ENCODE measurements around the gene TWIST2.

The TWIST2 gene

GRCh38 chr2:238845583-238846377 is 2.1 kb upstream of the TWIST2 start:
- ATAC-seq (replicated peaks) (no peak), DNase-seq (no peak)
- no peak overlapping the region for H3K27ac Mint-ChIP-seq
- peaks cover 40 to 45% of the 10 kb centered on the region in 2 donors for H3K27me3 Mint-ChIP-seq
- no peaks in the 10 kb centered on the region for H3K36me3 Mint-ChIP-seq (ENCODE audit: insufficient read depth)
- H3K9me3 Mint-ChIP-seq: no peaks in the 10 kb centered on the region
- H3K4me1 Mint-ChIP-seq (ENCODE audit: low read depth in 2 of 2): no peaks in the 10 kb centered on the region
- peak overlapping the region in 1 of 2 donors; percentile 34 for H3K4me3 Mint-ChIP-seq

- no peaks in the 10 kb centered on the region for H3K36me3 Mint-ChIP-seq (ENCODE audit: insufficient read depth)
- H3K4me1 Mint-ChIP-seq (ENCODE audit: low read depth in 2 of 2): no peaks in the 10 kb centered on the region
- peaks cover 40 to 42% of the 10 kb centered on the region in 2 donors for H3K27me3 Mint-ChIP-seq
Measured at GRCh38 chr2:238846378-238846627, 1.6 kb upstream of the TWIST2 start.

GRCh38 chr2:238846628-238847418 is 1.1 kb upstream of the TWIST2 start:
- no peak overlapping the region for H3K27ac Mint-ChIP-seq
- peaks cover 37 to 43% of the 10 kb centered on the region in 2 donors for H3K27me3 Mint-ChIP-seq
- H3K36me3 Mint-ChIP-seq (ENCODE audit: insufficient read depth): no peaks in the 10 kb centered on the region
- H3K4me3 Mint-ChIP-seq: no peak overlapping the region
- no peaks in the 10 kb centered on the region for H3K9me3 Mint-ChIP-seq
- DNase-seq (no peak), ATAC-seq (replicated peaks) (no peak)
- H3K4me1 Mint-ChIP-seq (ENCODE audit: low read depth in 2 of 2): no peaks in the 10 kb centered on the region

More at GRCh38 chr2:238846378-238846627, 1.6 kb upstream of the TWIST2 start:
- no peak for ATAC-seq (replicated peaks)
- DNase-seq: no peak
- H3K27ac Mint-ChIP-seq: no peak overlapping the region
- no peaks in the 10 kb centered on the region for H3K9me3 Mint-ChIP-seq
- H3K4me3 Mint-ChIP-seq: no peak overlapping the region

DNA sequence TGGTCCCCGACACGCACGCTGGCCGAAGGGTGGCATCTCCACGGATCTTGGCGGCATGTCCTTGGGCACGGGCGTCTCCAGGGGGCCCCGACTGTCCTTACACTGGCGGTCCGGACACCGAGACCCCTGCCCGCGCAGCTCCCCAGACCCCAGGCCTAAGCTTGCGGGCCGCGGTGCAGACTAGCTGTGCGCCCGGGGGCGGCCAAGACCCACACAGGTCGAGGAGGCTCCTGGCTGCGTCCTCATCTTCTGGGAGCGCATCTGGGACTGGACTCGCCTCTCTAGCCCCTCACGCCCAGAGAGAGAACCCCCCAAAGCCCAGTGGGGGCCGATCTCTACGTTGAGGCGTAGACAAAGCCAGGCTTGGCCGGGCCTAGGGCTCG is 475 bp upstream of the TWIST2 start:
- ATAC-seq (replicated peaks) (no peak), DNase-seq (no peak)
- peaks cover 31 to 43% of the 10 kb centered on the region in 2 donors for H3K27me3 Mint-ChIP-seq
- no peaks in the 10 kb centered on the region for H3K36me3 Mint-ChIP-seq (ENCODE audit: insufficient read depth)
- H3K9me3 Mint-ChIP-seq: no peaks in the 10 kb centered on the region
- H3K4me1 Mint-ChIP-seq (ENCODE audit: low read depth in 2 of 2): no peaks in the 10 kb centered on the region
- H3K4me3 Mint-ChIP-seq: no peak overlapping the region
- H3K27ac Mint-ChIP-seq: no peak overlapping the region

DNA sequence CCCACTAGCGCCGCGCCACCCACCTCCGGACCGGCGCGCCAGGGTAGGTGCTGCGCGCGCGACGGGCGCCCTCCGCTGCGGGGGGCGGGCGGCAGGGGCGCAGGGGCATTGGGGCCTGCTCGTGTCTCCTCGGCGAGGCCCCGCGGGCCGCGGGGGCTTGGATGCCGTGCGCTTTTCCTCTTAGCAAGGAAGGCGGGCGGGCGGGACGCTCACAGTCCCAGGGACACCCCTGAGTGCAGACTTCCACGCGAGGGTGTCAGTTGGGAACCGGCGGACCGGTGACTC is 748 bp downstream of the TWIST2 start:
- no peak for ATAC-seq (replicated peaks)
- Mint-ChIP-seq H3K4me1 (ENCODE audit: low read depth in 2 of 2) (no peaks in the 10 kb centered on the region), H3K27me3 (peaks cover 23 to 38% of the 10 kb centered on the region in 2 donors), H3K4me3 (no peak overlapping the region), H3K36me3 (ENCODE audit: insufficient read depth) (no peaks in the 10 kb centered on the region), H3K27ac (no peak overlapping the region), H3K9me3 (no peaks in the 10 kb centered on the region)
- DNase-seq: no peak

DNA sequence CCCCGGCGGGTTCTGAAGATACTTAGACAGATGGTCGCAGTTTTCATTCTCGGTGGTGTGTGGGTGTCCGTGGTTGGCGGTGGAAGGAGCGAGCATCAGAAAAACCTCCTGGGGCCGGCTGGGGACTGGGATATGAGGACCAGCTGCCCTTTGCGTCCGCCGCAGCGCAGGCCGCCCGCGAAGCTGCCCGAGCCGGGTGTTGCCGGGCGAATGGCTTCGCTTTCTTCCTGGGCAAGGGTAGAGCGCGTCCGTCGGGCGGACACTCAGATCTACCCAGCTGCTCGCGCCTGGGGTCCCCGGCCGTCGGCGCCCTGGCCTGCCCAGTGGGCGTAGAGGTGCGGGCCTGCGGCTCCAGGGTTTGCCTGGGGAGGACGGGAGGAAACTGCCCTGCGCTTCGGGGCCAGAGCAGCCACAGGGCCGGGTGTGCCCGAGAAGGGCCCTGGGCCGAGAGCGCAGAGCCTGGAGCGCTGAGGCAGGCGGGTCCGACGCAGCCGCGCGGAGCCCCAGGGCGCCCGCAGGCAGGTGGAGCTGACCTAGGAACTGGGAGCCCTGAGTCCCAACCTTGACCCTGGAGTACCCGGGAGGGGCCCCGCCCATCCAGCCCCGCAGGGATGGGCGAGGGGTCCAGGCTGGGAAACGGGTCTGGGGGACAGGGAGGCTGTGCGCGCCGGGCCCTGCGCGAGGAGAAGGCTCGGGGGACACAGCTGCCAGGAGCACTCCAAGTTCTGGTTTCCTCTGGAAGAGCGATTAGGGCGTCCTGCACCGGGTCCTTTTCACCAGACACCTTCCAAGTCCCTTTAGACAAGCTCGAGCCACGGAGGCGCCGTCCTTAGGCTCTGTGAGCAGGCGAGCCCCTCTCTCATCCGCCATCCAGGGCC is 1.3 kb downstream of the TWIST2 start:
- Mint-ChIP-seq H3K4me1 (ENCODE audit: low read depth in 2 of 2) (no peaks in the 10 kb centered on the region), H3K9me3 (no peaks in the 10 kb centered on the region), H3K27me3 (peaks cover 23 to 32% of the 10 kb centered on the region in 2 donors), H3K4me3 (no peak overlapping the region), H3K36me3 (ENCODE audit: insufficient read depth) (no peaks in the 10 kb centered on the region), H3K27ac (no peak overlapping the region)
- DNase-seq (no peak), ATAC-seq (replicated peaks) (no peak)

DNA sequence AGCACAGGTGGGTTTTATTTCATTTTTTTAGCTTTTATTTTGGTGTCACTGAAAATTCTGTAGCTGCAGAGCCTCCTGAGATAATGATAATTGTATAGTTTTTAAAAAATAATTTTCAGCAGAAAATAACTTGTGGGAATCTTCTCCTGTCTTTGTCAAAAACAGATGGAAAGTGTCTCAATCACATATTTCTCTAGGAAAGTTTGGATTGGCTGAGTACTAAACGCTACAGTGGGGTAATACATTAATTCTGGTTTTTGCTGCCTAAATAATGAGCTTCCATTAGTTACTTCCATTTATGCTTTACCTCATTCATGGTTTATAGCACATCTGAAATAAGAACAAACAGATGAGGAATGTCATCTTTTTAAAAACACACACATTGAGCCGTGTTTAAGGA is 2.2 kb downstream of the TWIST2 start:
- Mint-ChIP-seq H3K27ac (no peak overlapping the region), H3K4me1 (ENCODE audit: low read depth in 2 of 2) (no peaks in the 10 kb centered on the region), H3K4me3 (no peak overlapping the region), H3K9me3 (no peaks in the 10 kb centered on the region), H3K36me3 (ENCODE audit: insufficient read depth) (no peaks in the 10 kb centered on the region), H3K27me3 (peaks cover 22 to 31% of the 10 kb centered on the region in 2 donors)
- DNase-seq (no peak), ATAC-seq (replicated peaks) (no peak)

DNA sequence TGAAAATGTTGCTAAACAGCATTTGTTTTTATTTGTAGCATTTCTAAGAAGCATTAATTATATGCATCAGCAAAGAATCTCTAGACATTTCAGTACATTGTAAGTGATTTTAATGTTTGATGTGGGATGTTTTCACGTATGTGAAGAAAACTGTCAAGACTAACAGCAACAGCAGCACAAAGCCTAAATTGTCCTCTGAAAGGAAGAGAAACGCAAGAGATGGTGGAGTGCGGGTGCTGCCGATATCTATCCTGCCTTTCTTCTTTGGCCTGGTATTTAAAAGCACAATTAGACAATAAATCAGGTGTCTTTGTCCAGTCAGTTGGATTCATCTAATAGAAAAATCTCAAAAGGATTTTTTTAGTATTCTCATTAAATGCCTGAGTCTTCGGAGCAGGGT is 3.1 kb downstream of the TWIST2 start:
- Mint-ChIP-seq H3K27ac (no peak overlapping the region), H3K36me3 (ENCODE audit: insufficient read depth) (no peaks in the 10 kb centered on the region), H3K9me3 (no peaks in the 10 kb centered on the region), H3K4me3 (no peak overlapping the region), H3K4me1 (ENCODE audit: low read depth in 2 of 2) (no peaks in the 10 kb centered on the region), H3K27me3 (peaks cover 23 to 33% of the 10 kb centered on the region in 2 donors)
- ATAC-seq (replicated peaks) (no peak), DNase-seq (no peak)

DNA sequence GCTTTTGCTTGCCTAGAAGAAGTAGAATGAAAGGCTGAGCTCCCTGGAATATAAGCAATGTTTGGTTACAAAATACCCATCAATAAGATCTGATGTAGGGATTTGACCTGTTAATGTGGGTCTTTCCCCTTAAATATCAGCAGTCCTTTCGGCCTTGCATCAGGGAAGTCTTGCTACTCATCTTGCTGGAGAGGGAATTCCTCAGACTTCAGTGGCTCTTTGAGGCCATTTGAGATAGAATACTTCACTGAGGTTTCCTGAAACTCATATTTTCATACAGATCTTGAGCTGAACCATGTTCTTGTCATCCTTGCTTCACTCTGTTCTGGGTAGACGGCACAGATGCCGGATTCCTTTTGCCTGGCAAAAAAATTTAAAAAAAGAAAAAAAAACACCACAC is 3.9 kb downstream of the TWIST2 start:
- no peak for DNase-seq
- no peaks in the 10 kb centered on the region for H3K4me1 Mint-ChIP-seq (ENCODE audit: low read depth in 2 of 2)
- H3K9me3 Mint-ChIP-seq: no peaks in the 10 kb centered on the region
- H3K27me3 Mint-ChIP-seq: peaks cover 20 to 34% of the 10 kb centered on the region in 2 donors
- H3K27ac Mint-ChIP-seq: no peak overlapping the region
- H3K36me3 Mint-ChIP-seq (ENCODE audit: insufficient read depth): no peaks in the 10 kb centered on the region
- no peak for ATAC-seq (replicated peaks)
- H3K4me3 Mint-ChIP-seq: no peak overlapping the region

DNA sequence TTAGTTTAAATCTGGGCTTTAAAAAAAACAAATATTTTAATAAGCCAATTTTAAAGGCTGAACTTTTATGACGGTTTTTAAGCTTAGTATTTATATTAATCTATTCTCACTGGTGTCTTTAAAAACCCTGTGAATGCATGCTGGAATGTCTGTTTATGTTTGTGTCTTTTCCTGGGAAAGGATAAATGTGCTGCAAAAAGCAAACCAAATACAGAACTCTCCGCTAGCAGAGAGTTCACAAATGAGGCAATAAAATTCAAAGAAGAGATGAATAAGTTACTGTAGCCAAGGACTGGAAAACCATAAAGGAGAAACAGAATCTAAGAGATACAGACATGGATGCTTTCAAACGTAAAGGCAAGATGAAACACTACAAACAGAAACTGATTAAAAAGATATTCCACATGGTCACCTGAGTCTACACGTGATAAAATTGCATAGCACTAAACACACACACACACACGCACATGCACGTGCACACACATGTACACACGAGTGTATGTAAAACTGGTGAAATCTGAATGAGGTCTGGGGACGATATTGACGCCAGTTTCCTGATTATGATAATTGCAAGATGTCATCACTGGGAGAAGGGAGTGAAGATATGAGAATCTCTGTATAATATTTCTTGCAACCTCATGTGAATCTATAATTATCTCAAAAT is 4.5 kb downstream of the TWIST2 start:
- ATAC-seq (replicated peaks): no peak
- Mint-ChIP-seq H3K27me3 (peaks cover 20 to 40% of the 10 kb centered on the region in 2 donors), H3K9me3 (no peaks in the 10 kb centered on the region)

GRCh38 chr2:238853218-238853617 is 5.3 kb downstream of the TWIST2 start:
- no peak for DNase-seq
- H3K27me3 Mint-ChIP-seq: peaks cover 20 to 49% of the 10 kb centered on the region in 2 donors
- no peaks in the 10 kb centered on the region for H3K9me3 Mint-ChIP-seq
- no peak overlapping the region for H3K4me3 Mint-ChIP-seq
- H3K36me3 Mint-ChIP-seq (ENCODE audit: insufficient read depth): no peaks in the 10 kb centered on the region
- no peaks in the 10 kb centered on the region for H3K4me1 Mint-ChIP-seq (ENCODE audit: low read depth in 2 of 2)
- H3K27ac Mint-ChIP-seq: no peak overlapping the region
- ATAC-seq (replicated peaks): no peak

More for the DNA sequence above, 4.5 kb downstream of the TWIST2 start:
- no peak for DNase-seq
- Mint-ChIP-seq H3K36me3 (ENCODE audit: insufficient read depth) (no peaks in the 10 kb centered on the region), H3K27ac (no peak overlapping the region), H3K4me1 (ENCODE audit: low read depth in 2 of 2) (no peaks in the 10 kb centered on the region), H3K4me3 (no peak overlapping the region)

DNA sequence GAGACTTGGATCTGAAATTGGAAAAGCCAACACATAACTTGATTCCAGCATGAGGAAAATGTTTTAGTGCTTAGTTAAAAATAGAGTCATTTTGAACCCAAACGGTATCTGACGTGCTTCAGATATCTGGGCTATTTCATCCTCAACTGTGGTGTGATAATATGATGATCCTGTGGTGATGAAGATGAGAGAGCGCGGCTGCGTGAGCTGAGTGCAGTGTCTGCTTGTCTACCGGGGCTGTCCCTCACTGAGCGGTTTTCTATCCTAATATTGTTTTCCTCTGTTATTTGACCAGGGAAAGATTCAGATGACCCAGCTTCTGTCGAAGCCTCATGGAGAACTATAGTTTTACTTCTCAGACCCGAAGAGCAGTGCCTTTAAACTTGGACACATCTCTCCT is 5.8 kb downstream of the TWIST2 start:
- no peaks in the 10 kb centered on the region for H3K9me3 Mint-ChIP-seq
- H3K36me3 Mint-ChIP-seq (ENCODE audit: insufficient read depth): no peaks in the 10 kb centered on the region
- no peak for ATAC-seq (replicated peaks)
- no peaks in the 10 kb centered on the region for H3K4me1 Mint-ChIP-seq (ENCODE audit: low read depth in 2 of 2)
- no peak for DNase-seq
- H3K27me3 Mint-ChIP-seq: peaks cover 24 to 54% of the 10 kb centered on the region in 2 donors
- H3K27ac Mint-ChIP-seq: no peak overlapping the region
- H3K4me3 Mint-ChIP-seq: no peak overlapping the region

GRCh38 chr2:238854246-238854645 is 6.4 kb downstream of the TWIST2 start:
- H3K27ac Mint-ChIP-seq: no peak overlapping the region
- no peaks in the 10 kb centered on the region for H3K9me3 Mint-ChIP-seq
- H3K4me1 Mint-ChIP-seq (ENCODE audit: low read depth in 2 of 2): no peaks in the 10 kb centered on the region
- no peak for DNase-seq
- ATAC-seq (replicated peaks): no peak
- H3K27me3 Mint-ChIP-seq: peaks cover 26 to 59% of the 10 kb centered on the region in 2 donors
- H3K36me3 Mint-ChIP-seq (ENCODE audit: insufficient read depth): no peaks in the 10 kb centered on the region
- H3K4me3 Mint-ChIP-seq: no peak overlapping the region
